ENCODE data around the gene TMEM243.

Gene TMEM243

GRCh38 chr7:87215046-87215445, 4.5 kb downstream of the TMEM243 start:
- in situ Hi-C loops (cut with HindIII; ENCODE audit: low pct_ligation_motif_present, low sequenced_read_pairs): no loop called here
- Histone ChIP-seq H3K4me3 (ENCODE audit: low read depth, low read length) (no peak overlapping the region), H3K36me3 (replicated peaks) (no peaks in the 10 kb centered on the region), H3K27ac (no peak overlapping the region), H3K27me3 (replicated peaks) (no peaks in the 10 kb centered on the region)
- no peak for DNase-seq
- TF ChIP-seq CTCF (IDR thresholded peaks at IDR 0.05; ENCODE audit: low read depth, low read length, missing control alignments): no peak

GRCh38 chr7:87213811-87214210, 5.7 kb downstream of the TMEM243 start:
- Histone ChIP-seq H3K36me3 (replicated peaks) (no peaks in the 10 kb centered on the region), H3K27ac (no peak overlapping the region), H3K27me3 (replicated peaks) (no peaks in the 10 kb centered on the region), H3K4me3 (ENCODE audit: low read depth, low read length) (no peak overlapping the region)
- no peak for DNase-seq
- TF ChIP-seq CTCF (IDR thresholded peaks at IDR 0.05; ENCODE audit: low read depth, low read length, missing control alignments): no peak
- in situ Hi-C loops (cut with HindIII; ENCODE audit: low pct_ligation_motif_present, low sequenced_read_pairs): no loop called here

- Histone ChIP-seq H3K27ac (no peak overlapping the region), H3K4me3 (ENCODE audit: low read depth, low read length) (no peak overlapping the region), H3K36me3 (replicated peaks) (no peaks in the 10 kb centered on the region), H3K27me3 (replicated peaks) (no peaks in the 10 kb centered on the region)
- in situ Hi-C loops (cut with HindIII; ENCODE audit: low pct_ligation_motif_present, low sequenced_read_pairs): no loop called here
- TF ChIP-seq CTCF (IDR thresholded peaks at IDR 0.05; ENCODE audit: low read depth, low read length, missing control alignments): no peak
- no peak for DNase-seq
These were observed 6.3 kb downstream of the TMEM243 start for GRCh38 chr7:87213252-87213651.

- no peak overlapping the region for H3K27ac ChIP-seq
These were observed 7.0 kb downstream of the TMEM243 start for GRCh38 chr7:87212498-87212897.

GRCh38 chr7:87210506-87210905, 9.0 kb downstream of the TMEM243 start:
- Histone ChIP-seq H3K27ac (no peak overlapping the region), H3K27me3 (replicated peaks) (no peaks in the 10 kb centered on the region), H3K4me3 (ENCODE audit: low read depth, low read length) (no peak overlapping the region), H3K36me3 (replicated peaks) (no peaks in the 10 kb centered on the region)
- DNase-seq: no peak
- TF ChIP-seq CTCF (IDR thresholded peaks at IDR 0.05; ENCODE audit: low read depth, low read length, missing control alignments): no peak
- in situ Hi-C loops (cut with HindIII; ENCODE audit: low pct_ligation_motif_present, low sequenced_read_pairs): no loop called here

More at GRCh38 chr7:87212498-87212897, 7.0 kb downstream of the TMEM243 start:
- TF ChIP-seq CTCF (IDR thresholded peaks at IDR 0.05; ENCODE audit: low read depth, low read length, missing control alignments): no peak
- no peak overlapping the region for H3K4me3 ChIP-seq (ENCODE audit: low read depth, low read length)
- no peak for DNase-seq
- in situ Hi-C loops (cut with HindIII; ENCODE audit: low pct_ligation_motif_present, low sequenced_read_pairs): no loop called here
- H3K36me3 ChIP-seq (replicated peaks): no peaks in the 10 kb centered on the region
- no peaks in the 10 kb centered on the region for H3K27me3 ChIP-seq (replicated peaks)

GRCh38 chr7:87209295-87209924, 10.1 kb downstream of the TMEM243 start:
- in situ Hi-C loops (cut with HindIII; ENCODE audit: low pct_ligation_motif_present, low sequenced_read_pairs): no loop called here
- DNase-seq: no peak
- H3K27me3 ChIP-seq (replicated peaks): no peaks in the 10 kb centered on the region
- TF ChIP-seq CTCF (IDR thresholded peaks at IDR 0.05; ENCODE audit: low read depth, low read length, missing control alignments): no peak
- no peak overlapping the region for H3K4me3 ChIP-seq (ENCODE audit: low read depth, low read length)
- H3K27ac ChIP-seq: no peak overlapping the region
- H3K36me3 ChIP-seq (replicated peaks): no peaks in the 10 kb centered on the region

Data from brain microvascular endothelial cell (primary cell).